ENCODE results near the gene SHTN1. TPM values are rescaled to one million over a fixed set of nuclear protein-coding genes. Genes with fewer than 3 reads are reported as not detected.

Gene SHTN1
- total and polyA plus RNA-seq, 2 donors (not counting 1 experiment from before 2014, with no cell fraction given), result 0.33 to 1.6 TPM

DNA sequence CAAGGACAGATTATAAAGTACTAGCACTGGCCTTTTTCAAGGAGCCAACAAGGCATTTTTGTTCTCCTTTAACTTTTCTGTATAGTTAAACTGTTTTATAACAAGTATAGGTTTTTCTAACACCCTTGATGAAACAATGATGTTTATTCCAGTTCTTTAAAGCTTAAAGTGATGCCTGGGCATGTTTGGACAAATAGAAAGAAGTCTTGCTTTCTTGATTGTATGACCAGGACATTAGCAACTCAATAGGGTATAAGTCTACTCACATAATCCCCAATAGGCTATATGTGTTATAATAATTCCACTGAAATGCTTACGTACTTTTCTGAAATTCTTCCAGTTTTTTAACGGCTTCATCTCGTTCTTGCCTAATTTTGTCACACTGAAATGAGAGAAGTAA is 36.7 kb downstream of the SHTN1 start:
- DNase-seq (ENCODE audit: low read depth in 2 of 2), result no peak
- H3K27me3 ChIP-seq (ENCODE audit: control insufficient read depth, insufficient read depth, low read length), result no peaks in the 10 kb centered on the region
- H3K36me3 ChIP-seq (ENCODE audit: control insufficient read depth, insufficient read depth, low read length), result no peaks in the 10 kb centered on the region
- no peak overlapping the region for H3K4me2 ChIP-seq (ENCODE audit: extremely low read depth, insufficient read depth, low read length)
- H3K4me3 ChIP-seq (replicated peaks in 1 of 4; ENCODE audit: control extremely low read depth in 1 of 4, insufficient read depth in 1 of 4, low read depth in 3 of 4, low read length in 4 of 4), result no peak overlapping the region
- H3K79me2 ChIP-seq (ENCODE audit: control insufficient read depth, insufficient read depth, low read length), result no peaks in the 10 kb centered on the region
- H2AFZ ChIP-seq (ENCODE audit: low read length), result no peak overlapping the region
- no peak overlapping the region for H3K27ac ChIP-seq (ENCODE audit: insufficient read depth, low read length)
- H3K9me3 ChIP-seq (ENCODE audit: control insufficient read depth, insufficient read depth, low read depth, low read length), result no peaks in the 10 kb centered on the region
- H3K4me1 ChIP-seq (ENCODE audit: control insufficient read depth, extremely low read depth, insufficient read depth, low read length), result no peaks in the 10 kb centered on the region
- H4K20me1 ChIP-seq (ENCODE audit: control insufficient read depth, extremely low read depth, insufficient read depth, low read length), result no peaks in the 10 kb centered on the region
- H3K9ac ChIP-seq (ENCODE audit: insufficient read depth, low read length), result no peak overlapping the region
- no peak for TF ChIP-seq EZH2 (IDR thresholded peaks at IDR 0.05; ENCODE audit: low read length, missing control alignments)
- TF ChIP-seq, protein P1, sequence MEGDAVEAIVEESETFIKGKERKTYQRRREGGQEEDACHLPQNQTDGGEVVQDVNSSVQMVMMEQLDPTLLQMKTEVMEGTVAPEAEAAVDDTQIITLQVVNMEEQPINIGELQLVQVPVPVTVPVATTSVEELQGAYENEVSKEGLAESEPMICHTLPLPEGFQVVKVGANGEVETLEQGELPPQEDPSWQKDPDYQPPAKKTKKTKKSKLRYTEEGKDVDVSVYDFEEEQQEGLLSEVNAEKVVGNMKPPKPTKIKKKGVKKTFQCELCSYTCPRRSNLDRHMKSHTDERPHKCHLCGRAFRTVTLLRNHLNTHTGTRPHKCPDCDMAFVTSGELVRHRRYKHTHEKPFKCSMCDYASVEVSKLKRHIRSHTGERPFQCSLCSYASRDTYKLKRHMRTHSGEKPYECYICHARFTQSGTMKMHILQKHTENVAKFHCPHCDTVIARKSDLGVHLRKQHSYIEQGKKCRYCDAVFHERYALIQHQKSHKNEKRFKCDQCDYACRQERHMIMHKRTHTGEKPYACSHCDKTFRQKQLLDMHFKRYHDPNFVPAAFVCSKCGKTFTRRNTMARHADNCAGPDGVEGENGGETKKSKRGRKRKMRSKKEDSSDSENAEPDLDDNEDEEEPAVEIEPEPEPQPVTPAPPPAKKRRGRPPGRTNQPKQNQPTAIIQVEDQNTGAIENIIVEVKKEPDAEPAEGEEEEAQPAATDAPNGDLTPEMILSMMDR (conservative IDR thresholded peaks at IDR 0.05 in 1 of 2, IDR thresholded peaks at IDR 0.05 in 1 of 2; ENCODE audit: low read depth in 1 of 2, low read length in 2 of 2), result no peak

GRCh38 chr10:116961406-116962251 is 43.4 kb downstream of the SHTN1 start:
- Histone ChIP-seq H3K4me2 (ENCODE audit: extremely low read depth, insufficient read depth, low read length) (no peak overlapping the region), H3K9ac (ENCODE audit: insufficient read depth, low read length) (no peak overlapping the region), H3K36me3 (ENCODE audit: control insufficient read depth, insufficient read depth, low read length) (no peaks in the 10 kb centered on the region), H3K27ac (ENCODE audit: insufficient read depth, low read length) (no peak overlapping the region), H4K20me1 (ENCODE audit: control insufficient read depth, extremely low read depth, insufficient read depth, low read length) (no peaks in the 10 kb centered on the region), H3K4me1 (ENCODE audit: control insufficient read depth, extremely low read depth, insufficient read depth, low read length) (no peaks in the 10 kb centered on the region), H3K9me3 (ENCODE audit: control insufficient read depth, insufficient read depth, low read depth, low read length) (no peaks in the 10 kb centered on the region), H3K79me2 (ENCODE audit: control insufficient read depth, insufficient read depth, low read length) (no peaks in the 10 kb centered on the region), H2AFZ (ENCODE audit: low read length) (no peak overlapping the region), H3K4me3 (replicated peaks in 1 of 4; ENCODE audit: control extremely low read depth in 1 of 4, insufficient read depth in 1 of 4, low read depth in 3 of 4, low read length in 4 of 4) (no peak overlapping the region), H3K27me3 (ENCODE audit: control insufficient read depth, insufficient read depth, low read length) (no peaks in the 10 kb centered on the region)
- TF ChIP-seq EZH2 (IDR thresholded peaks at IDR 0.05; ENCODE audit: low read length, missing control alignments), result no peak
- TF ChIP-seq, protein P1 (conservative IDR thresholded peaks at IDR 0.05 in 1 of 2, IDR thresholded peaks at IDR 0.05 in 1 of 2; ENCODE audit: low read depth in 1 of 2, low read length in 2 of 2), result no peak
- DNase-seq (ENCODE audit: low read depth in 2 of 2), result no peak

- Histone ChIP-seq H2AFZ (ENCODE audit: low read length) (no peak overlapping the region), H4K20me1 (ENCODE audit: control insufficient read depth, extremely low read depth, insufficient read depth, low read length) (no peaks in the 10 kb centered on the region), H3K36me3 (ENCODE audit: control insufficient read depth, insufficient read depth, low read length) (no peaks in the 10 kb centered on the region), H3K9ac (ENCODE audit: insufficient read depth, low read length) (no peak overlapping the region), H3K27ac (ENCODE audit: insufficient read depth, low read length) (no peak overlapping the region), H3K27me3 (ENCODE audit: control insufficient read depth, insufficient read depth, low read length) (no peaks in the 10 kb centered on the region), H3K4me2 (ENCODE audit: extremely low read depth, insufficient read depth, low read length) (no peak overlapping the region), H3K4me3 (replicated peaks in 1 of 4; ENCODE audit: control extremely low read depth in 1 of 4, insufficient read depth in 1 of 4, low read depth in 3 of 4, low read length in 4 of 4) (no peak overlapping the region), H3K9me3 (ENCODE audit: control insufficient read depth, insufficient read depth, low read depth, low read length) (no peaks in the 10 kb centered on the region), H3K79me2 (ENCODE audit: control insufficient read depth, insufficient read depth, low read length) (no peaks in the 10 kb centered on the region), H3K4me1 (ENCODE audit: control insufficient read depth, extremely low read depth, insufficient read depth, low read length) (no peaks in the 10 kb centered on the region)
- TF ChIP-seq EZH2 (IDR thresholded peaks at IDR 0.05; ENCODE audit: low read length, missing control alignments), result no peak
- TF ChIP-seq, protein P1 (conservative IDR thresholded peaks at IDR 0.05 in 1 of 2, IDR thresholded peaks at IDR 0.05 in 1 of 2; ENCODE audit: low read depth in 1 of 2, low read length in 2 of 2), result no peak
- DNase-seq (ENCODE audit: low read depth in 2 of 2), result peak in 1 of 2 donors; percentile 86
Measured at GRCh38 chr10:116960066-116960776, 44.8 kb downstream of the SHTN1 start.

Measured in fibroblast of lung (primary cell).